Immature natural killer cell (primary cell): ENCODE measurements around the gene RARS1. TPM values are rescaled to one million over a fixed set of nuclear protein-coding genes. Genes with fewer than 3 reads are reported as not detected.
A peak's percentile ranks its signal among the peaks of the same experiment; 100 is the strongest.
"Not testable (repeated sequence)": the region's sequence is repeated elsewhere in the genome, so short reads cannot be mapped to it uniquely, and the experiment has no call there.

Experiments
- DNase-seq, 3 donors: peaks; one replicate each; pipeline ENCODE4 v3.0.0; 2022; ENCODE audit warnings: mixed read lengths in 1 of 3
- H3K27ac Mint-ChIP-seq, 6 donors: one replicate each; pipeline ENCODE4 v1.8.0; 2020; ENCODE audit warnings: mixed read lengths in 6 of 6, mild to moderate bottlenecking in 5 of 6, inconsistent platforms in 4 of 6, moderate library complexity in 3 of 6
- H3K27me3 Mint-ChIP-seq, 3 donors: one replicate each; pipeline ENCODE4 v1.8.0; 2020 to 2021; ENCODE audit warnings: low read depth in 3 of 3, mild to moderate bottlenecking in 3 of 3, mixed read lengths in 3 of 3, moderate library complexity in 3 of 3, inconsistent platforms in 1 of 3
- H3K36me3 Mint-ChIP-seq, 3 donors: one replicate each; pipeline ENCODE4 v1.8.0; 2020; ENCODE audit warnings: mixed read lengths in 3 of 3, inconsistent platforms in 2 of 3, mild to moderate bottlenecking in 2 of 3
- H3K4me1 Mint-ChIP-seq, 2 donors: one replicate each; pipeline ENCODE4 v1.8.0; 2020; ENCODE audit warnings: inconsistent platforms in 2 of 2, mild to moderate bottlenecking in 2 of 2, mixed read lengths in 2 of 2, moderate library complexity in 1 of 2
- H3K4me3 Mint-ChIP-seq, 5 donors: one replicate each; pipeline ENCODE4 v1.8.0; 2020; ENCODE audit warnings: mild to moderate bottlenecking in 5 of 5, mixed read lengths in 5 of 5, inconsistent platforms in 3 of 5, moderate library complexity in 3 of 5
- H3K9me3 Mint-ChIP-seq, 6 donors: one replicate each; pipeline ENCODE4 v1.8.0; 2020; ENCODE audit warnings: mild to moderate bottlenecking in 6 of 6, mixed read lengths in 6 of 6, inconsistent platforms in 4 of 6, moderate library complexity in 3 of 6
- polyA plus RNA-seq, 3 donors: library from polyadenylated mRNA; unstranded; fragments of 300-500 nt; fragmentation: Illumina TruSeq; gene quantifications; one replicate each; pipeline ENCODE4 v1.2.3, GENCODE V29; 2021

The RARS1 gene
- polyA plus RNA-seq, 3 donors from 2014 or later: 9.7 to 18.8 (median 16.9) TPM

DNA sequence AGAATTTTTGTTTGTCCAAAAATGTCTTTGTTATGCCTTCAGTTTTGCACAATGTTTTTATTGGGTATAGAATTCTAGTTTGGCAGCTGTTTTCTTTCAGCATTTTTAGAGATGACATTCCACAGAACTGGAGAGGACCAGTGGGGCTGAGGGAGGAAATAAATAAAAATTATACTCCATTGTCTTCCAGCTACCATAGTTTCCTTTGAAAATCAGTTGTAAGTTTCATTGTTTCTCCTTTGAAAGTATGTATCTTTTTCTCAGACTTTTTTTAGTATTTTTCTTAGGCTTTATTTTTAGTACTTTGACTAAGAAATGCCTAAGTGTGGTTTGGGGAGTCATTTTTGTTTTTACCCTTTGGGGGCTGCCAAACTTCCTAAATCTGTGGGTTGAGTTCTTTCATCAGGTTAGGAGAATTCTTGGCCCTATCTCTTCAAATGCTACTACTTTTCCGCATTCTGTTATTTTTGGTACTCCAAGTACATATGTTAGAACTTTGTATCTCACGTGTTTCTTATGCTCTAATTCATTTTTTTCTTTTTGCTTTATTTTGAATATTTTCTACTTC, 27.7 kb downstream of the RARS1 start:
- peaks cover 50 to 87% (median 64%) of the 10 kb centered on the region in 3 donors for H3K36me3 Mint-ChIP-seq
- no peak for DNase-seq
- H3K27me3 Mint-ChIP-seq: peaks cover 0 to 2% (median 0%) of the 10 kb centered on the region in 3 donors
- peaks cover 0 to 2% (median 0%) of the 10 kb centered on the region in 6 donors for H3K9me3 Mint-ChIP-seq
- H3K4me3 Mint-ChIP-seq: no peak overlapping the region
- H3K27ac Mint-ChIP-seq: no peak overlapping the region
- H3K4me1 Mint-ChIP-seq: peaks cover 0 to 15% of the 10 kb centered on the region in 2 donors

DNA sequence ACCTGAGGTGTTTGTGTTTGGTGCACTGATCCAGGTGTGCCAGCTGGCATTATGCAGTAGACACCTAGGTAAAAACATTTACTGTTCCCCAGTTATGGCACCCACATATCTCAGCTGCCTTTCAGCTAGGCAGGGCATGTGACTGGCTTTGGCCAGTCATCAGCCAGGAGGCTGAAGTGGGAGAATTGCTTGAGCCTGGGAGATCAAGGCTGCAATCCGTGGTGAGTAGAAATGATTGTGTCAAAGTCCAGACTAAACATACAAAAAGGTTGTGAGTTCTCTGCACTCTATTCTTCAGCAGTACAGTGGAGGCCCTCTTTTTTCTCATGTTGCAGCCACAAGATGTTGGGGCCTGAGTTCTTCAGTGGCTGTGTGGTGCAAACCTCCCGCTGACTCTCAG, 39.6 kb downstream of the RARS1 start:
- peaks cover 14 to 21% of the 10 kb centered on the region in 2 donors for H3K4me1 Mint-ChIP-seq
- H3K9me3 Mint-ChIP-seq: peaks cover 0 to 2% (median 0%) of the 10 kb centered on the region in 6 donors
- no peak for DNase-seq
- H3K27me3 Mint-ChIP-seq: peaks cover 12 to 18% (median 15%) of the 10 kb centered on the region in 3 donors
- H3K27ac Mint-ChIP-seq: no peak overlapping the region
- peaks cover 0 to 7% (median 0%) of the 10 kb centered on the region in 3 donors for H3K36me3 Mint-ChIP-seq
- H3K4me3 Mint-ChIP-seq: no peak overlapping the region

DNA sequence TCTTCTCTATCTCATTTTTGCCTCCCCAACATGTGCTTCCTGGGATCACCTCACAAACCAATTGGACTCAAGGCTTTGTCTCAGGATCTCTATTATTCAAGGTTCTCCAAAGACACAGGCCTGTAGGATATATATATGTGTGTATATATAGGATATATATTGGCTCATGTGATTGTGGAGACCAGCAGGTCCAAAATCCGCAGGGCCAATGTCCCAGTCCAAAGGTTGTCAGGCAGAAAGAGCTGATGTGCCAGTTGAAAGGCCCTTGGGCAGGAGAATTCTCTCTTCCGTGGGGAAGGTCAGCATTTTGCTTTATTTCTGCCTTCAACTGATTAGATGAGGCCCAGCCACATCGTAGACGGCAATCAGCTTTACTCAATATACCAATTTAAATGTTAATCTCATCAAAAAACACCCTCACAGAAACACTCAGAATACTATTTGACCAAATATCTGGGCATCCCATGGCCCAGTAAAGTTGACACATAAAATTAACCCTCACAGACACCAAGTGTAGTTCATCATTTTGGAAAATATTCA, 41.6 kb downstream of the RARS1 start:
- peak overlapping the region in 4 of 5 donors; percentile 12 to 81 (median 45) for H3K4me3 Mint-ChIP-seq
- peaks cover 0 to 7% (median 0%) of the 10 kb centered on the region in 3 donors for H3K36me3 Mint-ChIP-seq
- H3K9me3 Mint-ChIP-seq: peaks cover 0 to 2% (median 0%) of the 10 kb centered on the region in 6 donors
- H3K4me1 Mint-ChIP-seq: peaks cover 14 to 21% of the 10 kb centered on the region in 2 donors
- no peak for DNase-seq
- H3K27me3 Mint-ChIP-seq: peaks cover 11 to 18% (median 17%) of the 10 kb centered on the region in 3 donors
- no peak overlapping the region for H3K27ac Mint-ChIP-seq

DNA sequence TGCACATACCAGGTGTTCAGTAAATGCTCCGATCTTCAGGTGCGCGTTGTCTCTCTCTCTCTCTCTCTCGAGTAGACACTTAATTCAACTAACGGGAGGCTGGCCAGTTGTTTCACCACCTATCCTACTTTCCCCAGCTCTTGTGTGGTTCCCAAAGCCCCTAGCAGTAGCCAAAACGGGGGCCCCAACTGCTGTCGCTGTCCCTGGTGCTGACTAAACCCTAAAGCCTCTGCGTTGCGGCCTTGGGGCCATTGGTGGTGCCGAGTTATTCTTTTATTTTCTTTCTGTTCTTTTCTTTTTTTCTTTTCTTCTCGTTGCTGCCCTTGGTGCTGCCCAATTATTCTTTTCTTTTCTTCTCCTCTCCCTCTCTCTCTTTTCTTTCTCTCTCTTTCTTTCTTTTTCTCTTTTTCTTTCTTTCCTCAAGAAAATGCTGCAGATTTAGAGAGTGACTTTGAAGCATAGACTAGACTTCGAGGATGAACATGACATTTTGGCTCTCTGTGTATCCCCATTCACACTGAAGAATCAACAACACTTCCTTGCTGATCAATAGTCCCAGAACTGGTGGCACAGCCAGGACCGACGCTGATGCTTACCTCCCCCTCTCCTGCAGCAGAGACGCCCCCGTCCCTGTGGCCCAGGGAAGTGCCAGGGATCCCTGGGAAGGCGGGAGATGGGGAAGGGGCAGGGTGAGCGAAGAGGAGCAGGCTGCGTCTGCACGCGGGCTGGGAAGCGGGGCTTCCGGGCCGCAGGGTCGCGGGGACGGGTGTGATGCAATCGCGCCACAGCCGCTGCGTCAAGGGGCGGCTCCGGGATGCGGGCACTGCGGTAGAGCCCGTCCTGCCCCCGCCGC, 42.5 kb downstream of the RARS1 start, which contains the start of gene FBLL1:
FBLL1 (plus strand) TSS at position 785 of the 853 bp plus-strand sequence. CDS start 200 bp downstream, outside the sequence.
- Mint-ChIP-seq H3K4me3 (peak within 1 kb of the TSS; percentile 67 to 81 (median 76)), H3K27ac (no peak within 1 kb of the TSS), H3K27me3 (peaks cover 12 to 18% (median 18%) of the 10 kb centered on the region in 3 donors), H3K36me3 (peaks cover 0 to 7% (median 0%) of the 10 kb centered on the region in 3 donors), H3K4me1 (peaks cover 14 to 21% of the 10 kb centered on the region in 2 donors), H3K9me3 (peaks cover 0 to 2% (median 0%) of the 10 kb centered on the region in 6 donors)
- peak in 2 of 3 donors; percentile 15 for DNase-seq

DNA sequence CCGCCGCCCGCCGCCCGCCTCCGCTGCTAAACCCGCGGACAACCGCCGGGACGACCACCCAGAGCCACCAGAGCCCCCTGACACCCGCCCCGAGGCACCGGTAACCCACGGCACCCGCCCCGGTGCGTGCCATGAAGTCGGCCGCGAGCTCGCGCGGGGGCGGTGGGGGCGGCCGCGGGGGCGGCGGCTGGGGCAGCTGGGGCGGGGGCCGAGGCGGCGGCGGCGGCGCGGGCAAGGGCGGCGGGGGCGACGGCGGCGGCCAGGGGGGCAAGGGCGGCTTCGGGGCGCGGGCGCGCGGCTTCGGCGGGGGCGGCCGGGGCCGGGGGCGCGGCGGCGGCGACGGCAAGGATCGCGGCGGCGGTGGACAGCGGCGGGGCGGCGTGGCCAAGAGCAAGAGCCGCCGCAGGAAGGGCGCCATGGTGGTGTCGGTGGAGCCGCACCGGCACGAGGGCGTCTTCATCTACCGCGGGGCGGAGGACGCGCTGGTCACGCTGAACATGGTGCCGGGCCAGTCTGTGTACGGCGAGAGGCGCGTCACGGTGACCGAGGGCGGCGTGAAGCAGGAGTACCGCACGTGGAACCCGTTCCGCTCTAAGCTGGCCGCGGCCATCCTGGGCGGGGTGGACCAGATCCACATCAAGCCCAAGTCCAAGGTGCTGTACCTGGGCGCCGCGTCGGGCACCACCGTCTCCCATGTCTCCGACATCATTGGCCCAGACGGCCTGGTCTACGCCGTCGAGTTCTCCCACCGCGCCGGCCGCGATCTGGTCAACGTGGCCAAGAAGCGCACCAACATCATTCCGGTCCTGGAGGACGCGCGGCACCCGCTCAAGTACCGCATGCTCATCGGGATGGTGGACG, 43.3 kb downstream of the RARS1 start:
- Mint-ChIP-seq H3K27ac (no peak overlapping the region), H3K9me3 (peaks cover 0 to 2% (median 0%) of the 10 kb centered on the region in 6 donors), H3K4me3 (peak overlapping the region; percentile 55 to 72 (median 65)), H3K36me3 (peaks cover 0 to 7% (median 0%) of the 10 kb centered on the region in 3 donors), H3K27me3 (peaks cover 12 to 18% (median 18%) of the 10 kb centered on the region in 3 donors), H3K4me1 (peaks cover 14 to 21% of the 10 kb centered on the region in 2 donors)
- DNase-seq: no peak

DNA sequence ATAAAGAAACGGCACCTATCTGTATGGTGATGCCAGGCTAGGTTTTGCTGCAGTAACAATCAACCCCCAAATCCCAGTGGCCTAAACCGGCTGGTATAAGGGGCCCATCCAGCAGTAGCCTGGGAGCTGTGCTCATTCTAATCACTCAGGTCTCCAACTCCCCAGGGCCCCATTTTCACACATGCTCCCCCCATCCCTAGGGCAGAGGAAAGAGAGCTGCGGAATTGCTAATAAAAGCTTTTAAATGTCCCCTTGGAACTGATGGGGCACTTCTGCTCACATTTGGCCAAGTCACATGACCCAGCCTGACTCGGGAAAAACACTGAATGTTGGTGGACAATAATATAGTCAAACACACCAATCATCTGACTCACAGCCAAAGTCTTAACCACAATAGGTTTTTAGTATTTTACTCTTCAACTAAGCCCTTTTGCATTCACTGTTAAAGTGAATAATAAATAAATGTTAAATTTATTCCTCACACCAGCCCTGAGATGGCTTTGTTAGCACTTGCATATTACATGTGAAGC, 44.4 kb downstream of the RARS1 start:
- Mint-ChIP-seq H3K27me3 (peaks cover 12 to 18% (median 18%) of the 10 kb centered on the region in 3 donors), H3K36me3 (peaks cover 0 to 7% (median 0%) of the 10 kb centered on the region in 3 donors), H3K9me3 (peaks cover 0 to 2% (median 0%) of the 10 kb centered on the region in 6 donors), H3K4me1 (peaks cover 14 to 21% of the 10 kb centered on the region in 2 donors), H3K4me3 (peak overlapping the region; percentile 64 to 72 (median 66)), H3K27ac (no peak overlapping the region)
- DNase-seq: no peak

DNA sequence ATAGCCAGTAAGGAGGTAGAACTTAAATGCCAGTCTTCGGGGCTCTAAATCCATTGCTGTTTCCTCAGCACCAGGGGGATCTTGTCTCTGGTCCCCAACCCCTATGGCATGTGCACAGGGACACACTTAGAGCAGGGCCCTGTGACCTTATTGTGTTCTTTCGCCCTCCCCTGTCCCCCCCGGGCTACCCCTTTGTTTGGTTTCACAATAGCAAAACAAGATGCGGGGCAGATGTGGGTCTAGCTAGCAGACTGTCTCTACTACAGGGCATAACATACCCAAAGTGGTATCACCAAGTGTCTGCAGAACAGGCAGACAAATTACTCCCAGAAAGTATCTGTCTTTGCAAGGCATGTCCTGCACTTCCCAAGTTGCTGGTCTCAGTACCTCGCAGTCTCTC, 44.9 kb downstream of the RARS1 start:
- Mint-ChIP-seq H3K9me3 (peaks cover 0 to 2% (median 0%) of the 10 kb centered on the region in 6 donors), H3K4me1 (peaks cover 14 to 21% of the 10 kb centered on the region in 2 donors), H3K27ac (no peak overlapping the region), H3K4me3 (no peak overlapping the region), H3K27me3 (peaks cover 12 to 18% (median 18%) of the 10 kb centered on the region in 3 donors), H3K36me3 (peaks cover 0 to 7% (median 0%) of the 10 kb centered on the region in 3 donors)
- DNase-seq: no peak

DNA sequence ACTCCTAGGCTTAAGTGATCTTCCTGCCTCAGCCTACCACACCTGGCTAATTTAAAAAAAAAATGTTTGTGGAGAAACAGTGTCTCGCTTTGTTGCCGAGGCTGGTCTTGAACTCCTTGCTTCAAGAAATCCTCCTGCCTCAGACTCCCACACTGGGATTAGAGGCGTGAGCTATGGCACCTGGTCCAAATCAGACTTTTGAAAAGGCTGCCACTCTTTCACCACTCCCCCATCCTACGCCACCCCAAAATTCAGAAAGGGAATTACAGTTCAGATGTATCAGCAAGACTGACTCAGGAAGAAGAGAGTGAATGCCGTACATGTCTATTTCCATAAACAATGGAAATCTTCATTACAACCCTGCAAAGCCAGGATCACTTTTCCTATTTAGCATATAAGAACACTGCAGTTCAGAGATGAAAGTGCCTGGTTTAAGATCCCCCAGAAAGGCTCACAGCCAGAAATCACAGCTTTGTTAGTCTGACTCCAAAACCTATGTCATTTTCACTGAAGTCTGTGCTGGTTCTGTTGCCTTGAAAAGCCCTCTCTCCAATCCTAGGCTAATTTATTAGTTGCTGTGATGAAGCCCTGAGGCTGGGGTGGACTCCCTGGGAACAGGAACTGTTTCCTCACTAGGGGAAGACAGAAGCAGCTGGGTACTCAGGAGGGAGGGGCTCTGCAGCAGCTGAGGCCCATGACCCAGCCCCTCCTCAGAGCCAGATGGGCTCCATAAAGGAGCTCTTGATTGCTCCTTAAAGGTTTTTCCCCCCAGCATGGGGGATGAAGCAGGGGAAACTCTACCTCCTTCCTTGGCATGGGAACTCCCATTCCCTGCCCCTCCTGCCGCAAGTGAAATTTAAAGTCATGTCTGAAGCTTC, 46.0 kb downstream of the RARS1 start:
- Mint-ChIP-seq H3K27me3 (peaks cover 12 to 18% (median 18%) of the 10 kb centered on the region in 3 donors), H3K9me3 (peaks cover 0 to 2% (median 0%) of the 10 kb centered on the region in 6 donors), H3K4me3 (no peak overlapping the region), H3K27ac (no peak overlapping the region), H3K36me3 (peaks cover 0 to 7% (median 0%) of the 10 kb centered on the region in 3 donors), H3K4me1 (peaks cover 14 to 21% of the 10 kb centered on the region in 2 donors)
- no peak for DNase-seq

DNA sequence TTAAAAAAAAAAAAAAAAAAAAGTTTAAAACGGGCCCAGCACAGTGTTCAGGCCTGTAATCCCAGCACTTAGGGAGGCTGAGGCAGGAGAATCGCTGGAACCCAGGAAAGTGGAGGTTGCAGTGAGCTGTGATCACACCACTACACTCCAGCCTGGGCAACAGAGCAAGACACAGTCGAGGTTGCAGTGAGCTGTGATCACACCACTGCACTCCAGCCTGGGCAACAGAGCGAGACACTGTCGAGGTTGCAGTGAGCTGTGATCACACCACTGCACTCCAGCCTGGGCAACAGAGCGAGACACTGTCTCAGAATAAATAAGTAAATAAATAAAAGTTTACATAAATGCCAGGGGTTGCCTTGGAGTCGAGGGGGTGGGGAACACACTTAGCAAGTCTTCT, 48.1 kb downstream of the RARS1 start:
- H3K27me3 Mint-ChIP-seq, H3K4me3 Mint-ChIP-seq, H3K36me3 Mint-ChIP-seq, DNase-seq, H3K9me3 Mint-ChIP-seq, H3K27ac Mint-ChIP-seq, H3K4me1 Mint-ChIP-seq: not testable (repeated sequence)

DNA sequence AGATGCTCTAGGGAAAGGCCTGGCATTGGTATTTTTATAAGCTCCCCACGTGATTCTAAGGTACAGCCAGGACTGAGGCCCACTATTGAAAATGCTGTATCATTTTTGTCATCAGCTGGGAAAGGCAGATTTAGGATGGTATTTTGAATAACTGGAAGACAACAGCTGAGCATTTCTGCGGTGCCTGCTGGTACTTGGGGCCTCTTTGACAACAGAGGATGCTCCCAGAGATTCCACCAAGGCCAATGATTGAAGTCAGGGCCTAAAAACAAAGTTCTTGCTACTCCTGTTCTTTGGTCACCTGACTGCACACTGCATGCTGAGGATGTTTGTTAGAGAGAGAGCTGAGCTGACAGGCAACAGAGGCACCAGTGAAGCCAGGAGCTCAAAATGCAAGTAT, 50.9 kb downstream of the RARS1 start:
- peaks cover 0 to 5% (median 3%) of the 10 kb centered on the region in 3 donors for H3K27me3 Mint-ChIP-seq
- no peak for DNase-seq
- H3K9me3 Mint-ChIP-seq: peaks cover 0 to 7% (median 0%) of the 10 kb centered on the region in 6 donors
- H3K4me1 Mint-ChIP-seq: no peaks in the 10 kb centered on the region
- no peak overlapping the region for H3K27ac Mint-ChIP-seq
- no peak overlapping the region for H3K4me3 Mint-ChIP-seq
- no peaks in the 10 kb centered on the region for H3K36me3 Mint-ChIP-seq

DNA sequence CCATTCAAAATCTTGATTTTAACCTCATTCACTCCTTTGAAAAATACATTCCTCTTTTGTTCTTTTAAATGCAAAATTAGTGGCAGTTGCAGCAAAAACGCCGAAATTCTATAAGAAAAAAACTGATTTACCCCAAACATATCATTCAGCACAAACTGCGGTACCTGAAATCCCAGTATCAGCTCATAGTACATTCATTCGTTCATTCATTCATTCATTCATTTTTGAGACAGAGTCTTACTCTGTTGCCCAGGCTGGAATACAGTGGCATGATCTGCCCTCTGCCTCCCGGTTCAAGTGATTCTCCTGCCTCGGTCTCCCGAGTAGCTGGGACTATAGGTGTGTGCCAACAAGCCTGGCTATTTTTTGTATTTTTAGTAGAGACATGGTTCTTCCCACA, 63.3 kb downstream of the RARS1 start:
- Mint-ChIP-seq H3K9me3 (no peaks in the 10 kb centered on the region), H3K4me3 (no peak overlapping the region), H3K36me3 (peaks cover 17 to 40% (median 25%) of the 10 kb centered on the region in 3 donors), H3K4me1 (peaks cover 1 to 33% of the 10 kb centered on the region in 2 donors), H3K27ac (no peak overlapping the region), H3K27me3 (no peaks in the 10 kb centered on the region)
- DNase-seq: no peak

DNA sequence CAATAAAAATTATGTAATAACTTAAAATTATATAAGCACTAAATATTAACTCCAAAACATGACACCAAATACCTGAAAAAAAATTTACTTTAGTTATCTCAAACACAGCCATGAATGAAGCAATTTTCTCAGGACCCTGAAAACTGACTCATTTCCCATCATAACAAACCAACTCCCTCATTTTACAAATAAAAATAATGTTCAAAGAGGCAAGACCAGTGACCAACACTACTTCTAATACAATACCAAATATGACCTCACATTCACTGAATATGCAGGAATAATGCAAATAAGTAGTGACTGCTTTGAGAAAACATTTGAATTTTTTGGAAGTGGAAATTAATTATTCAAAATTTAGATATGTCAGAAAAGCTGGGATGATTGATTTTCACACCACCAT, 64.4 kb downstream of the RARS1 start:
- Mint-ChIP-seq H3K9me3 (no peaks in the 10 kb centered on the region), H3K27me3 (no peaks in the 10 kb centered on the region), H3K4me3 (no peak overlapping the region), H3K36me3 (peaks cover 17 to 36% (median 25%) of the 10 kb centered on the region in 3 donors), H3K27ac (no peak overlapping the region), H3K4me1 (peaks cover 1 to 33% of the 10 kb centered on the region in 2 donors)
- no peak for DNase-seq
